ENCODE data around the gene CD58. TPM values are rescaled to one million over a fixed set of nuclear protein-coding genes. Genes with fewer than 3 reads are reported as not detected.

CD58 gene
- total and polyA plus RNA-seq, 9 donors, result 5.2 to 14.4 (median 6.8) TPM

GRCh38 chr1:116487583-116487982, 83.2 kb downstream of the CD58 start:
- H3K4me1 ChIP-seq (ENCODE audit: insufficient read depth), result peaks cover 8% of the 10 kb centered on the region
- TF ChIP-seq EP300 (IDR thresholded peaks at IDR 0.05), result no peak
- no peak overlapping the region for H3K27ac ChIP-seq
- WGBS, 3 donors, result 91 to 97% (median 96%) methylated on average over 1 of the region's 1 CpG
- no peak overlapping the region for H3K4me3 ChIP-seq
- DNase-seq, result no peak
- H3K27me3 ChIP-seq, result no peaks in the 10 kb centered on the region
- H3K36me3 ChIP-seq, result no peaks in the 10 kb centered on the region
- H3K9me3 ChIP-seq, result no peaks in the 10 kb centered on the region
- intact Hi-C loops (cut with DNase I), result loop anchor here in 3 of 4 donors (5.0 to 10.0 kb wide), 4 partner anchors 123 to 345 kb away; no protein-coding TSS in a partner anchor

GRCh38 chr1:116487031-116487430, 83.8 kb downstream of the CD58 start:
- Histone ChIP-seq H3K27ac (no peak overlapping the region), H3K36me3 (no peaks in the 10 kb centered on the region), H3K4me3 (no peak overlapping the region), H3K9me3 (no peaks in the 10 kb centered on the region), H3K4me1 (ENCODE audit: insufficient read depth) (peaks cover 8% of the 10 kb centered on the region), H3K27me3 (no peaks in the 10 kb centered on the region)
- TF ChIP-seq EP300 (IDR thresholded peaks at IDR 0.05) (no peak), POLR2A (IDR thresholded peaks at IDR 0.05) (no peak)
- DNase-seq, result no peak
- intact Hi-C loops (cut with DNase I), result loop anchor here in 3 of 4 donors (5.0 to 10.0 kb wide), 4 partner anchors 122 to 345 kb away; no protein-coding TSS in a partner anchor

- no peaks in the 10 kb centered on the region for H3K27me3 ChIP-seq
- WGBS, 3 donors, result 64 to 74% (median 72%) methylated on average over 3 of the region's 3 CpGs
- intact Hi-C loops (cut with DNase I), result loop anchor here in 3 of 4 donors (5.0 to 10.0 kb wide), 4 partner anchors 122 to 344 kb away; no protein-coding TSS in a partner anchor
- TF ChIP-seq CTCF (IDR thresholded peaks at IDR 0.05) (no peak), EP300 (IDR thresholded peaks at IDR 0.05) (no peak), POLR2A (IDR thresholded peaks at IDR 0.05) (no peak)
- H3K4me1 ChIP-seq (ENCODE audit: insufficient read depth), result peaks cover 8% of the 10 kb centered on the region
- no peak for DNase-seq
- H3K4me3 ChIP-seq, result no peak overlapping the region
- no peaks in the 10 kb centered on the region for H3K9me3 ChIP-seq
- H3K36me3 ChIP-seq, result no peaks in the 10 kb centered on the region
- H3K27ac ChIP-seq, result no peak overlapping the region
Observed at GRCh38 chr1:116486424-116486823, 84.4 kb downstream of the CD58 start.

- intact Hi-C loops (cut with DNase I), result loop anchor here in 3 of 4 donors (2.0 to 10.0 kb wide), 5 partner anchors 121 to 344 kb away; no protein-coding TSS in a partner anchor
- Histone ChIP-seq H3K4me3 (no peak overlapping the region), H3K27me3 (no peaks in the 10 kb centered on the region), H3K4me1 (ENCODE audit: insufficient read depth) (peaks cover 8% of the 10 kb centered on the region), H3K9me3 (no peaks in the 10 kb centered on the region), H3K27ac (no peak overlapping the region), H3K36me3 (no peaks in the 10 kb centered on the region)
- no peak for DNase-seq
- TF ChIP-seq EP300 (IDR thresholded peaks at IDR 0.05) (no peak), CTCF (IDR thresholded peaks at IDR 0.05) (no peak), POLR2A (IDR thresholded peaks at IDR 0.05) (no peak)
- 83 to 92% (median 88%) methylated on average over 2 of the region's 2 CpGs for whole genome bisulfite sequencing, 3 donors
Observed at GRCh38 chr1:116485976-116486375, 84.8 kb downstream of the CD58 start.

- Histone ChIP-seq H3K4me1 (ENCODE audit: insufficient read depth) (peaks cover 8% of the 10 kb centered on the region), H3K27me3 (no peaks in the 10 kb centered on the region), H3K27ac (no peak overlapping the region), H3K36me3 (no peaks in the 10 kb centered on the region), H3K4me3 (no peak overlapping the region), H3K9me3 (no peaks in the 10 kb centered on the region)
- TF ChIP-seq EP300 (IDR thresholded peaks at IDR 0.05) (no peak), CTCF (IDR thresholded peaks at IDR 0.05) (peak; percentile 67 to 89 (median 87)), POLR2A (IDR thresholded peaks at IDR 0.05) (no peak)
- intact Hi-C loops (cut with DNase I), result loop anchor here in 3 of 4 donors (2.0 to 10.0 kb wide), 5 partner anchors 120 to 343 kb away; no protein-coding TSS in a partner anchor
- DNase-seq, result peak; percentile 81 to 94 (median 90)
- WGBS, 3 donors, result 28 to 38% (median 36%) methylated on average over 5 to 6 of the region's 6 CpGs
Observed at GRCh38 chr1:116485071-116485735, 85.6 kb downstream of the CD58 start.

All from ovary (tissue), 9 donors.